GM08714 (cell line): ENCODE measurements around the gene FAM177A1.
"Not testable (repeated sequence)": the region's sequence is repeated elsewhere in the genome, so short reads cannot be mapped to it uniquely, and the experiment has no call there.

Experiments
- H3K4me3 ChIP-seq: fragments of 200-500 bp; sonication (Bioruptor generic); 2 replicates; pipeline ENCODE4 v1.5.1; 2014; ENCODE audit warnings: mild to moderate bottlenecking, low read length, inconsistent platforms
- ZNF274 ChIP-seq: IDR thresholded peaks from 2 replicates; pipeline ENCODE4 v1.6.1; 2012; ENCODE audit warnings: mild to moderate bottlenecking, low read depth, low read length

Gene FAM177A1, protein sequence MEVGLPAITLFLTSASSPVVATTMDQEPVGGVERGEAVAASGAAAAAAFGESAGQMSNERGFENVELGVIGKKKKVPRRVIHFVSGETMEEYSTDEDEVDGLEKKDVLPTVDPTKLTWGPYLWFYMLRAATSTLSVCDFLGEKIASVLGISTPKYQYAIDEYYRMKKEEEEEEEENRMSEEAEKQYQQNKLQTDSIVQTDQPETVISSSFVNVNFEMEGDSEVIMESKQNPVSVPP

DNA sequence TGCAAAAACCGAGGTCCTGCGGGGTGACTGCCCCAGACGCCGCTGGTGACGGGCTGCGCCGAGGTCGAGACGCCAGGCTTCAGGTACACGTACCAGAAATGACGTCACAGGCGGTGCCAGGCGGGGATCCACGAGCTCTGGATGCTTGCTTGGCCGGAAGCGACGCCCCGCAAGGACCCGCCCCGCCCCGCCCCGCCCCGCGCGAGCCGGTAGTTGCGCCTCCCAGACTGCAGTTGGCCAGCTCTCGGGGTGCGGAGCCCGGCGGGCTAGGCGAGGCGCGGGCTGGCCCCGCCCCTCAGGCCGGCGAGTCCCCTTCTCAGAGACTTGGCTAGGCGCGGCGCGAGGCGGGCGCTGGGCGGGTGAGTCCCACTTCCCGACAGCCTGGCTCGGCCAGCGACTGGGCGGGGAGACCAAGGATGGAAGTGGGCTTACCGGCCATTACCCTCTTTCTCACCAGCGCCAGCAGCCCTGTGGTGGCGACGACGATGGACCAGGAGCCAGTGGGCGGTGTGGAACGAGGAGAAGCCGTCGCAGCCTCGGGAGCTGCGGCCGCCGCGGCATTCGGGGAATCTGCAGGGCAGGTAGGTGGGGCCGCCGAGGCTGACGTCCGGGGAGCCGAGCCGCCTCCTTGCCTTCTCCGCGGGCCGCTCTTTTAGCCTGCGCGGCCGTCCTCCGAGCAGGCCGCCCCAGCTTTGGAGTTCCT lies at the start of gene FAM177A1:
TSS of gene FAM177A1 (plus strand) at position 225 of the 703 bp plus-strand sequence. CDS start at position 417, 192 bp downstream.
- TF ChIP-seq ZNF274, result no peak
- H3K4me3 ChIP-seq, result peak within 1 kb of the TSS; percentile 97

DNA sequence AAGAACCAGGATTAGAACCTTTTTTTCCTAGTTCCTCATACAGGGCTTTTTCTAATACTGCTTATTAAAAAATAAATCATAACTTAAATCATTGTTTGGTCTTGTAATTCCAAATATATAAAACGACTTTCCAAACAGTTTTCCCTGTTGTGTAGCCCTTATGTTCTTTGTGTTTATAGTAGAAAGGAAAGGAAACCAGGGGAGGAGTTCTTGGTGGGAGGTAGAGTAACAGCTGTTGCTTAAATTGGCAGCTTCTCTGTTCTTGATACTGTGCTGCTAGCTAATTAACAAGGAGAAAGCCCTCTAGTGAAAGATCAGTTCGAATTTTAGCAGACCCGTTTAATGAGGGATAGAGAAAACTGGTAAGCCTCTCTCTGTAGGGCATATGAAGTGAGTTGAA lies 48.3 kb upstream of the FAM177A1 start:
- no peak for TF ChIP-seq ZNF274
- H3K4me3 ChIP-seq, result no peak overlapping the region

DNA sequence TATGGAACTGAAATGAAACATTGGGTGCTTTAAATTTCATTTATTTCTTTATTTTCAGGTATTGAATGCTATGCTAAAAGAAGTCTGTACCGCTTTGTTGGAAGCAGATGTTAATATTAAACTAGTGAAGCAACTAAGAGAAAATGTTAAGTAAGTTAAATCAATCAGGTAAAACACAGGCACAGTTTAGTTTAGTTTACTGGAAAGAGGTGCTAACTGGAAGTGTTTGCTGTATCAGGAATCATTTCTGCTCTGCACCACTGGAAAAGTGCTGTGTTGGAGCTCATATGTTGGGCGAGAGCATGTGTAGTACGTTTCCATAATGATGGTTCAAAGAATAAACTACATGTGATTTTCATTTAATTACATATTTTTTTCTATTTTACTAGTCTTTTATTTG lies 46.6 kb upstream of the FAM177A1 start:
- no peak for TF ChIP-seq ZNF274
- H3K4me3 ChIP-seq, result no peak overlapping the region

DNA sequence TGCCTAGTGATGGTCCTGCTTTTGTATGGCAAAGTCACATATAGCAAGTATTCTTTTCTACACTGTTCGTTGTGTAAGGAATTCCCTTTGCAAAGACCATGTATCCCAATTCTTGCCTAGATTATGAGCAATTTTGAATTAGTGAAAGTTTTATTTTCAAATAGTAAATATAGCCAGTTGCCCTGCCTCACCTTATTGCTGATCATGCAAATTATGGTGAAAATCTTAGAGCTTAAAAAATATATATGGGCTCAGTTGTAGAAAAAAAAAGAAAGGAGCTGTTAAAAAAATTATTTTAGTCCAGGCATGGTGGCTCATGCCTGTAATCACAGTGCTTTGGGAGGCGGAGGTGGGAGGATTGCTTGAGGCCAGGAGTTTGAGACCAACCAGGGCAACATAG lies 44.5 kb upstream of the FAM177A1 start:
- no peak overlapping the region for H3K4me3 ChIP-seq
- TF ChIP-seq ZNF274, result no peak

DNA sequence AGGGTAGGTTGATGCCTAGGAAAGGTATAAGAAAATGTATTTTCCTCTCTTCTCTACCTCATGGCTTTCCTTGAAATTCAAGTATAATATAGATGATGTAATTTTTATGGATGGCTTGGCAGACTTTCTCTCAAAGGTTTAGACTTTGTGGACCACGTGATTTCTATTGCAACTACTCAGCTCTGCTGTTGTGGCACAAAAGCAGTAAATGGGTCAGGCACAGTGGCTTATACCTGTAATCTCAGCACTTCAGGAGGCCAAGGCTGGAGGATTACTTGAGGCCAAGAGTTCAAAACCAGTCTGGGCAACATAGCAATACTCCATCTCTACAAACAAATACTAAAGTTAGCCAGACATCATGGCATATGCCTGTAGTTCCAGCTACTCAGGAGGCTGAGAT lies 41.2 kb upstream of the FAM177A1 start:
- no peak overlapping the region for H3K4me3 ChIP-seq
- no peak for TF ChIP-seq ZNF274

DNA sequence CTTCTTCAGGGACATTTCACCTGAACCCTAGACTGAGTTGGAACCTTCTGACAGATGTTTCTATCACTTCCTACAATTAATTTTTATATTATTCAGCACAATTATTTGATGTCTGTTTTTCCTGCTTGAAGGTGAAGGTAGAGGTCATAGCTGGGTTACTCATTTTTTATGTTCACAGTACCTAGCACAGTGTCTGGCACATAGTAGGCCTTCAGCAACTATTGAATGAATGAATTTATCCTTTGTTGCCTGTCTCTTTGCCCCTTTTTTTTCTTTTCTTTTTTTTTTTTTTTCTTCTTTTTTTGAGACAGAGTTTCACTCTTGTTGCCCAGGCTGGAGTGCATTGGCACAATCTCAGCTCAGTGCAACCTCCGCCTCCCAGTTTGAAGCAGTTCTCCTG lies 29.5 kb upstream of the FAM177A1 start:
- no peak overlapping the region for H3K4me3 ChIP-seq
- TF ChIP-seq ZNF274, result no peak

DNA sequence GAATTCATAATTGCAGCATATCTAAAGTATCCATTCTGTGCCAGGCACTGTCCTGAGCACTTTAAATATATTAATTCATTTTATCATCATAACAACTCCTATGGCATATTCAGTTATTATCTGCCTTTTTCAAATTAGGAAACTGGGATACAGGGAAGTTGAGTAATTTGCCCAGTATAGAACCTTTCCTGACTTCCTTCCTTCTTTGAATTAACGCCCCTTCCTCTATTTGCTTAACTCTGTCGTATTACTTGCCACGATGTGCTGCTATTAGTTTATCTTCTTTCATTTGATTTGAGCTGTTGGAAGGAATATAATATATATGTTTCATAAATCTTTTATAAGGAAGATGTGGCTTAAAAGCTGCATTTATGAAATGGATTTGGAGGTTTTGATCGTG lies 25.4 kb upstream of the FAM177A1 start:
- TF ChIP-seq ZNF274, result no peak
- H3K4me3 ChIP-seq, result no peak overlapping the region

DNA sequence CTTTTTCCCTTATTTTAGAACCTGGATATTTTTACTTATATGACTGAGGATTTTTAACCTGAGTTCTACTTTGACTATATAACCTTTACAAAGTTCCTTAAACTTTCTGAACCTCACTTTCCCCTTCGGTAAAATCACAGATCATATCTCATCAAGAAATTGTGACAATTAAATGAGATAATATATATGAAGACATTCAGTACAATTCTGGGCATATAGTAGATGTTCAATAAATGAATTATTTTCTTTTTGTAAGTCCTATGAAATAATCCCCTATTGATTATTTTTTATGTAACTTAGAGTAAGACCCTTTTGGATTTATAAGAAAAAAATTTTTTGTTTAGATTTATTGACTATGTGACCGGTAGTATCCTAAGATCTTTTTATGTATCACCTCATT lies 17.6 kb upstream of the FAM177A1 start:
- no peak overlapping the region for H3K4me3 ChIP-seq
- no peak for TF ChIP-seq ZNF274

DNA sequence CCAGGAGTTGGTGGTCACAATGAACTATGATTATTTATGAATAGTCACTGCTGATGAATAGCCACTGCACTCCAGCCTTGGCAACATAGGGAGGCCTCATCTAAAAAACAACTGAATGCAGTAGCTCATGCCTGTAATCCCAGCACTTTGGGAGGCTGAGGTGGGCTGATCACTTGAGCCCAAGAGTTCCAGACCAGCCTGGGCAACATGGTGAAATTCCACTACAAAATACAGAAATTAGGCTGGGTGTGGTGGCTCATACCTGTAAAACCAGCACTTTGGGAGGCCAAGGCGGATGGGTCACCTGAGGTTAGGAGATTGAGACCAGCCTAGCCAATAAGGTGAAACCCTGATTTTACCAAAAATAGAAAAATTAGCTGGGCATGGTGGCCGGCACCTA lies 13.5 kb upstream of the FAM177A1 start:
- TF ChIP-seq ZNF274, result no peak
- no peak overlapping the region for H3K4me3 ChIP-seq

DNA sequence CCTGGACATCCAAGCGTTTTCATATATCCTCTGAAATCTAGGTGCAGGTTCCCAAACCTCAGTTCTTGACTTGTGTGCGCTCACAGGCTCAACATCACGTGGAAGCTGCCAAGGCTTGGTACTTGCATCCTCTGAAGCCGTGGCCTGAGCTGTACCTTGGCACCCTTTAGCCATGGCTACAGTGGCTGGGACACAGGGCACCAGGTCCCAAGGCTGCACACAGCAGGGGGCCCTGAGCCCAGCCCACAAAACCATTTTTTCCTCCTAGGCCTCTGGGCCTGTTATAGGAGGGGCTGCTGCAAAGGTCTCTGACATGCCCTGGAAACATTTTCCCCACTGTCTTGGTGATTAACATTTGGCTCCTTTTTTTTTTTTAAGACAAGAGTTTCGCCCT lies 11.6 kb upstream of the FAM177A1 start:
- TF ChIP-seq ZNF274, result no peak
- no peak overlapping the region for H3K4me3 ChIP-seq

DNA sequence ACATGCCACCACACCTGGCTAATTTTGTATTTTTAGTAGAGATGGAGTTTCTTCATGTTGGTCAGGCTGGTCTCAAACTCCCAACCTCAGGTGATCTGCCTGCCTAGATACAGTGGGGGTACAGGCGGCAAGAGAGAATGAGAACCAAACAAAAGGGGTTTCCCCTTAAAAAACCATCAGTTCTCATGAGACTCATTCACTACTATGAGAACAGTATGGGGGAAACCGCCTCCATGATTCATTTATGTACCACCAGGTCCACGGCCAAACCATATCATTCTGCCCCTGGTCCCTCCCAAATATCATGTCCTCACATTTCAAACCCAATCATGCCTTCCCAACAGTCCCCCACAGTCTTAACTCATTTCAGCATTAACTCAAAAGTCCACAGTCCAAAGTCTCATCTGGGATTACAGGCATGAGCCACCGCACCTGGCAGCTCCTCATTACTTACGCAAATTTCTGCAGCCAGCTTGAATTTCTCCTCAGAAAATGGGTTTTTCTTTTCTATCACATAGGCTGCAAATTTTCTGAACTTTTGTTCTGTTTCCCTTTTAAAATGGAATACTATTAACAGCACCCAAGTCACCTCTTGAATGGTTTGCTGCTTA lies 11.0 kb upstream of the FAM177A1 start:
- H3K4me3 ChIP-seq, result not testable (repeated sequence)

DNA sequence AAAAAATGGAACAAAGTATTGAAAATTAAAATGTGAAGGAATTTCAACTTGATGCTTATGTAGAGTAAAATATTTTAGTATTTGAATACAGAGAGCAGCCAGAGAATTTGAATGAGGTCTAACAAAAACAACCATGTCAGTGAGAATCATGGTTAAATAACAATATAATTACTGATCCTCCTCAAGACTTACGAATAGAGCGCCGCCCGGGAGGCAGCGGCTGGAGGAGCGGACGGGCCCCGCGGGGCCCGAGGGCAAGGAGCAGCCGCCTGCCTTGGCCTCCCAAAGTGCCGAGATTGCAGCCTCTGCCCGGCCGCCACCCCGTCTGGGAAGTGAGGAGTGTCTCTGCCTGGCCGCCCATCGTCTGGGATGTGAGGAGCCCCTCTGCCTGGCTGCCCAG lies 7.8 kb upstream of the FAM177A1 start:
- not testable (repeated sequence) for H3K4me3 ChIP-seq

DNA sequence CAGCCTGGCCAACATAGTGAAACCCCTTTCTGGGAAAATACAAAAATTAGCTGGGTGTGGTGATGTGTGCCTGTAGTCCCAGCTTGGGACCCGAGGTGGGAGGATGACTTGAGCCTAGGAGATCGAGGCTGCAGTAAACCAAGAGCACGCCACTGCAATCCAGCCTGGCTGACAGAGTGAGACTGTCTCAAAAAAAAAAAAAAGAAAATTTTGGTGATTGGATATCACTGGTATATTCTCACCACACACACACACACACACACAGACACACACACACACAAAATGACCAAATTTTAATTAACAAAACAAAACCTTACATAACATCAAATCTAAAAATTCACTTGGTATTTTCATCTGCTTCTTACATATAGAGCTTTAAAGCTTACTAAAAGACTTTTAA lies 3.4 kb upstream of the FAM177A1 start:
- no peak for TF ChIP-seq ZNF274
- no peak overlapping the region for H3K4me3 ChIP-seq

DNA sequence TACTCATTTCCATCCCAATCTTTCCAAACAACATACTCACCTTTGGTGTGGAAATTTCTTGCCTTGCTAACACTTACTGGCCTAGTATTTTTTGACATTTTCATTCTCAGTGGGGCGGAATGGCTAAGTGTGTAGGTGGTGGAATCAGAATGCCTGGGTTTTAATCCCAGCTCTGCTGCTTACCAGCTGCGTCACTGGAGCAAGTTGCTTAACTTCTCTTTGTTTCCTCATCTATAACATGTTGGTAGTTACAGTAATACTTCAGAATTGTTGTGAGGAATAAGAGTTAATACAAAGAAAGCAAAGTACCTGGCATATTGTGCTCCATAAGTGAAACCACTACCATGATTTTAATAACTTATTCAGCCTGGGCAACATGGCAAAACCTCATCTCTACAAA lies 3.0 kb upstream of the FAM177A1 start:
- no peak overlapping the region for H3K4me3 ChIP-seq
- TF ChIP-seq ZNF274, result no peak
